HepG2 (cell line): ENCODE results near the gene AARS2. TPM values are rescaled to one million over a fixed set of nuclear protein-coding genes. Genes with fewer than 3 reads are reported as not detected.
A peak's percentile ranks its signal among the peaks of the same experiment; 100 is the strongest.

ENCODE experiments used
- ATAC-seq: fragments of 200-7000 bp; cut with Tn5 transposase; 3 replicates; pipeline ENCODE4 v1.9.1; 2020; ENCODE audit warnings: mild to moderate bottlenecking, moderate library complexity
- BruUV-seq: library from RNA; stranded (reverse); fragments of 400-500 nt; replicated peaks from 2 replicates; lab custom pipeline; 2021; lab: Mats Ljungman, UMichigan
- CTCF ChIA-PET: fragments of 300-600 bp; formaldehyde crosslinking; extraction: SDS; loops from one replicate; lab custom pipeline; 2021; ENCODE audit warnings: low total read pairs, inconsistent platforms, low intra/inter-chr PET ratio; lab: Yijun Ruan, JAX
- POLR2A ChIA-PET: fragments of 350-600 bp; sonication (Branson Sonifier 250); formaldehyde crosslinking; loops from one replicate; lab custom pipeline; 2020; ENCODE audit warnings: antibody characterized with exemption, inconsistent platforms; lab: Yijun Ruan, JAX
- DNase-seq: peaks from one replicate; pipeline ENCODE4 v3.0.0-alpha.2; 2015; ENCODE audit warnings: low spot score
- FAIRE-seq: peaks from 3 replicates; lab custom pipeline; 2011; peaks lifted over from hg19 to GRCh38; lab: Jason Lieb, UNC
- H2AFZ ChIP-seq: one replicate; pipeline ENCODE4 v1.6.1; 2011; ENCODE audit warnings: low read length, inconsistent platforms
- H3K27ac ChIP-seq: fragments of 300-600 bp; 3 replicates; pipeline ENCODE4 v1.8.0; 2011; ENCODE audit warnings: mixed run types, mild to moderate bottlenecking, mixed read lengths, low read length, inconsistent platforms; ENCODE audit not compliant: insufficient read depth; ENCODE audit errors: extremely low read length
- H3K27me3 ChIP-seq, 2 experiments: fragments of 200-600 bp in 1 of 2; 2 replicates in 1 of 2; 3 replicates in 1 of 2; pipeline versions ENCODE4 v1.6.0 to v1.8.0; 2011; ENCODE audit warnings: low read length in 2 of 2, mild to moderate bottlenecking in 2 of 2, moderate library complexity in 2 of 2, inconsistent platforms in 1 of 2; ENCODE audit not compliant: insufficient read depth in 2 of 2, control insufficient read depth in 1 of 2
- H3K36me3 ChIP-seq, 2 experiments: fragments of 200-600 bp in 1 of 2; replicated peaks in 1 of 2; 2 replicates in 1 of 2; 3 replicates in 1 of 2; pipeline versions ENCODE4 v1.5.1 to v1.8.0; 2011; ENCODE audit warnings: low read length in 2 of 2, inconsistent platforms in 1 of 2; ENCODE audit not compliant: insufficient read depth in 2 of 2, control insufficient read depth in 1 of 2
- H3K4me1 ChIP-seq: 2 replicates; pipeline ENCODE4 v1.5.1; 2012; ENCODE audit warnings: low read length, inconsistent platforms; ENCODE audit not compliant: insufficient read depth
- H3K4me2 ChIP-seq: 2 replicates; pipeline ENCODE4 v1.6.0; 2011; ENCODE audit warnings: low read depth, low read length, inconsistent platforms
- H3K4me3 ChIP-seq, 3 experiments: fragments of 200-600 bp in 1 of 3; sonication (generic), shearing (Covaris generic) in 1 of 3; replicated peaks in 1 of 3; 2 replicates each; pipeline ENCODE4 v1.5.1; 2011 to 2016; ENCODE audit warnings: low read length in 3 of 3, inconsistent platforms in 2 of 3, low read depth in 2 of 3, mild to moderate bottlenecking in 2 of 3, control low read depth in 1 of 3, mixed read lengths in 1 of 3; ENCODE audit not compliant: insufficient read depth in 1 of 3
- H3K79me2 ChIP-seq: one replicate; pipeline ENCODE4 v1.6.1; 2011; ENCODE audit warnings: low read length, inconsistent platforms; ENCODE audit not compliant: insufficient read depth
- H3K9ac ChIP-seq: 2 replicates; pipeline ENCODE4 v1.6.0; 2011; ENCODE audit warnings: mild to moderate bottlenecking, low read depth, low read length, inconsistent platforms; ENCODE audit not compliant: insufficient read depth
- H3K9me3 ChIP-seq: 2 replicates; pipeline ENCODE4 v1.5.1; 2012; ENCODE audit warnings: mild to moderate bottlenecking, low read length
- H4K20me1 ChIP-seq: 2 replicates; pipeline ENCODE4 v1.6.0; 2011; ENCODE audit warnings: inconsistent platforms, mild to moderate bottlenecking, low read length, moderate library complexity; ENCODE audit not compliant: insufficient read depth
- RFXAP ChIP-seq: sonication (generic); formaldehyde crosslinking; IDR thresholded peaks from 2 replicates; pipeline ENCODE4 v1.4.0; 2020; ENCODE audit warnings: missing genetic modification reagents, borderline replicate concordance
- UBTF ChIP-seq: sonication (generic); formaldehyde crosslinking; IDR thresholded peaks from 2 replicates; pipeline ENCODE4 v1.4.0; 2020; ENCODE audit warnings: mild to moderate bottlenecking, missing genetic modification reagents
- ZMYM3 ChIP-seq: sonication (generic); formaldehyde crosslinking; IDR thresholded peaks from 2 replicates; pipeline ENCODE4 v1.5.1; 2020; ENCODE audit warnings: mild to moderate bottlenecking, missing genetic modification reagents
- ZNF280D ChIP-seq: sonication (generic); formaldehyde crosslinking; IDR thresholded peaks from 2 replicates; pipeline ENCODE4 v1.5.1; 2020; ENCODE audit warnings: mild to moderate bottlenecking, missing genetic modification reagents
- ZNF629 ChIP-seq: sonication (generic); formaldehyde crosslinking; conservative IDR thresholded peaks from 2 replicates; pipeline ENCODE4 v1.5.0; 2020; ENCODE audit warnings: missing genetic modification reagents
- WGBS: methylation state at CpG from one replicate; pipeline ENCODE4 v1.1.6; 2017; ENCODE audit warnings: low lambda C conversion rate; 5-methylcytosine and 5-hydroxymethylcytosine counted together
- in situ Hi-C: cut with HindIII; loops from 2 replicates; pipeline ENCODE4 v1.10.0; 2017; ENCODE audit warnings: low pct_unique_long_range_greater_than_20kb; ENCODE audit not compliant: extremely low pct_ligation_motif_present
- intact Hi-C: fragments of 100-400 bp; cut with micrococcal nuclease; formaldehyde crosslinking; loops from one replicate; pipeline ENCODE4 v1.10.0; 2022; ENCODE audit not compliant: unreplicated experiment
- polyA plus RNA-seq, 8 experiments: library from polyadenylated mRNA; depleted of rRNA in 3 of 8; stranded (reverse) in 7 of 8; unstranded in 1 of 8; fragments of >200 nt; fragmentation: Illumina TruSeq in 4 of 8; extraction: Trizol in 4 of 8; gene quantifications; 2 replicates each; pipeline versions ENCODE4 v1.2.1 to v1.2.3, GENCODE V29; 2011 to 2016; ENCODE audit warnings: low read depth in 4 of 8, missing spikeins in 1 of 8, mixed read lengths in 1 of 8; ENCODE audit not compliant: insufficient read depth in 1 of 8
- total RNA-seq, 5 experiments: library from RNA; depleted of rRNA; stranded (reverse); fragments of >200 nt; fragmentation: Illumina TruSeq; extraction: Trizol; gene quantifications; 2 replicates each; pipeline ENCODE4 v1.2.3, GENCODE V29; 2016; ENCODE audit warnings: low read depth in 1 of 5

Gene AARS2
- total and polyA plus RNA-seq, 2 of the 13 experiments (the other 11 are each of a cell fraction or from before 2014, with no cell fraction given), result 7.5 to 24.1 TPM

- TF ChIP-seq UBTF (CRISPR knock-in tag) (no peak), ZNF280D (no peak)
- TF ChIP-seq, all 625 proteins: peak for 0
Measured at GRCh38 chr6:44353336-44353735, 40.2 kb upstream of the AARS2 start (continued).

- H3K79me2 ChIP-seq, result no peaks in the 10 kb centered on the region
- H3K27ac ChIP-seq, result no peak overlapping the region
- no peaks in the 10 kb centered on the region for H3K36me3 ChIP-seq
- ATAC-seq (no peak), DNase-seq (no peak), FAIRE-seq (no peak)
- 26% methylated on average over 4 of the region's 4 CpGs for WGBS
- peak; percentile 82 for TF ChIP-seq ZNF629 (CRISPR knock-in tag)
- TF ChIP-seq ZMYM3 (CRISPR knock-in tag), result peak; percentile 67; the same call in 1 of the 2 replicates
- TF ChIP-seq RFXAP, result no peak
- in situ Hi-C loops, result no loop called here
- CTCF ChIA-PET, result no interaction called here
- H3K9ac ChIP-seq, result no peak overlapping the region
- H3K4me1 ChIP-seq, result peaks cover 11% of the 10 kb centered on the region
- intact Hi-C loops, result no loop called here
- H3K9me3 ChIP-seq, result no peaks in the 10 kb centered on the region
- no TSS peak for BruUV-seq
- no peaks in the 10 kb centered on the region for H4K20me1 ChIP-seq
- H3K4me3 ChIP-seq, result no peak overlapping the region
- peaks cover 0 to 3% of the 10 kb centered on the region in 2 experiments; a peak in 1 of 5 replicates for H3K27me3 ChIP-seq
- no peak overlapping the region for H3K4me2 ChIP-seq
- POLR2A ChIA-PET, result no interaction called here
- H2AFZ ChIP-seq, result no peak overlapping the region
Measured at GRCh38 chr6:44352259-44352658, 39.1 kb upstream of the AARS2 start.
